T-helper 1 cell treated with Interleukin-12 subunit alpha and Interleukin-12 subunit beta and Interleukin-4 antibody, amounts not matched to agents 30 μg/mL and 1 μg/mL, for 36 hours (primary cell): Measurements from ENCODE around the gene KAT6B.

Experiments
- H3K27ac Mint-ChIP-seq: one replicate; pipeline ENCODE4 v1.8.0; 2021; ENCODE audit warnings: mild to moderate bottlenecking, mixed read lengths
- H3K27me3 Mint-ChIP-seq: one replicate; pipeline ENCODE4 v1.8.0; 2021; ENCODE audit warnings: low read depth, mixed read lengths
- H3K36me3 Mint-ChIP-seq: one replicate; pipeline ENCODE4 v1.8.0; 2021; ENCODE audit warnings: low read depth, mixed read lengths
- H3K4me1 Mint-ChIP-seq: one replicate; pipeline ENCODE4 v1.8.0; 2021; ENCODE audit warnings: low read depth, mixed read lengths
- H3K4me3 Mint-ChIP-seq: one replicate; pipeline ENCODE4 v1.8.0; 2021; ENCODE audit warnings: mild to moderate bottlenecking, moderate library complexity, mixed read lengths
- H3K9me3 Mint-ChIP-seq: one replicate; pipeline ENCODE4 v1.8.0; 2021; ENCODE audit warnings: mixed read lengths

Gene KAT6B

DNA sequence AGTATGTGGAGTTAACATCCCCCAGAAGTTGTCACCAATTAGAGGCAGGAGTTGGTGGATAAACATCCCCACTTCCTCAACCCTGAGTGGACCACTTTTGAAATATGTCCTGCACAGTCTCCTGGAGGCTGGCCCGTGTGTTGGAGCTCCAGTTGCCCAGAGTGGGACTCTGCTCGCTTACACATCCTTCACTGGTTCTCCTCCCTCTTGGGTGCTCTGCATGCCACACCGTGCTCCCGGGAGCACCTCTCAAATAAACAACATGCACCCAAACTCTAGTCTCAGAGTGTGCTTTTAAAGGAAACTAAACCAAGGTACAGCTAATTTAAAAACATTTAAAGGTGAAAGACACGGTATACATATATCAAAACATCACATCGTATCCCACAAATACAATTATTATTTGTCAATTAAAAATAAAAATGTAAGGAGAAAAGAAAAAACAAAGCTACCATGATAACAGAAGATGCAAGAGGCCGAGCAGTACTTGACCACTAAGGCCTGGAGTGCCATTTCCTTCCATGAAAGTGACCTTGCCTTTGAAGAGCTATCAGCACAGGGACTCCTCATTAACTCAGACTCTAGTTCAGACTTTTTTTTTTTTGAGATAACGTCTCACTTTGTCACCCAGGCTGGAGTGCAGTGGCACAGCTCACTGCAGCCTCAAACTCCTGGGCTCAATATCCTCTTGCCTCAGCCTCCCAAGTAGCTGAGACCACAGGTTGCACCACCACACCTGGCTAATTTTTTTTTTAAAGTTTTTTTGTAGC lies 237.2 kb downstream of the KAT6B start:
- no peaks in the 10 kb centered on the region for H3K9me3 Mint-ChIP-seq
- H3K27me3 Mint-ChIP-seq: no peaks in the 10 kb centered on the region

DNA sequence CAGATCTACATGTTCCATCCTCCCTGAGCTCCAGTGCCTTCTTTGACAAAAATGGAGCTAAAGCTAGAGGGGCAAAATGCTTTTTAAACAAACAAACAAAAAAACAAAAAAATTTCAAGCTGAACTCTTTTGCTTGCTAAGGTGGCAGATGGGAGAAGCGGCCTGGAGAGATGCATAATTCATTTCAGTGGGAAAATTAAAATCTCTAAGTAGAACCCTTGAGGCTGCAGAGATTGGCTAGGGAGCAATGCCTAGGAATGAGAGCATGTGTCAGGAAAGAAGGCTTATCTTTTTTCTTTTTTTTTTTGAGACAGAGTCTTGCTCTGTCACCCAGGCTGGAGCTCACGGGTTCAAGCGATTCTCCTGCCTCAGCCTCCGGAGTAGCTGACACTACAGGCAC lies 238.7 kb downstream of the KAT6B start:
- no peaks in the 10 kb centered on the region for H3K4me1 Mint-ChIP-seq
- H3K27ac Mint-ChIP-seq: no peak overlapping the region
- H3K36me3 Mint-ChIP-seq: no peaks in the 10 kb centered on the region
- no peak overlapping the region for H3K4me3 Mint-ChIP-seq
- no peaks in the 10 kb centered on the region for H3K27me3 Mint-ChIP-seq
- no peaks in the 10 kb centered on the region for H3K9me3 Mint-ChIP-seq

More for the DNA sequence above, 237.2 kb downstream of the KAT6B start:
- no peak overlapping the region for H3K4me3 Mint-ChIP-seq
- H3K27ac Mint-ChIP-seq: no peak overlapping the region
- H3K36me3 Mint-ChIP-seq: no peaks in the 10 kb centered on the region
- H3K4me1 Mint-ChIP-seq: no peaks in the 10 kb centered on the region

DNA sequence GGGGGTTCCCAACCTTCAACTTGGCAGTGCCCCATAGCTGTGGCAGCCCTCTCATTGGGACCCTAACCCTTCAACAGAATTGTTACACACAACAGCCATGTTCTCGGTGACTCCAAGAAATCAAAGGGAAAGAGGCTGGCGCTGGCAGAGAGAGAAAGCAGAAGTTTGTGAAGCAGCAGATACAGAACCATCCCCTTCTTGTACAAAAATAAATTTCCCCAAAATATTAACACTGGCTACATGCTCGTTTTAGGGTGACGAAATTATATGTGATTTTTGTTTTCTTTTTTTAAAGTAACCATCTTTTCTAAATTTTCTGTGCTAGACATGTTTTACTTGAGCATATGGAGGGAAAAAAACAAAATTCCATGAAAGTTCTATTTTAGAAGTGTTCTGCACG lies 239.9 kb downstream of the KAT6B start:
- Mint-ChIP-seq H3K36me3 (no peaks in the 10 kb centered on the region), H3K27me3 (no peaks in the 10 kb centered on the region), H3K4me3 (no peak overlapping the region), H3K27ac (no peak overlapping the region), H3K4me1 (no peaks in the 10 kb centered on the region), H3K9me3 (no peaks in the 10 kb centered on the region)

DNA sequence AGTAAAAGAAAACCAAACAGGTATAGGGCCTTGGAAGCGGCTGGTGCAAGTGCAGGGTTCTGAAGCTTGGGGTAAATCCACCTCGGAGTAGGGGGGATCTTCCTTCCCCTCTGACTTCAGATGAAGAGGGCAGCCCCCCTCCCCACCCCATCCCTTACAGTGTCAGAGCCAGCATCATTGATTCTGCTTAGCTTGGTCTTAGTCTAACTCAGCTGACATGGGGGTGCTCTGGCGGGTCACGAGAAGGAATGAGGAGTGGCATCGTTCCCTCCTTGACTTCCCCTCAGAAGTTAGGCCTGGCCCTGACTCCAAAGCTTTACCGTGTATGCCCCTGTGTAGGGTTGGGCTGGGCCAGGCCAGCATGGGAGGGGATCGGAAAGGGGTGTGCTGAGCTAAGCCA lies 240.9 kb downstream of the KAT6B start:
- H3K27ac Mint-ChIP-seq: no peak overlapping the region
- no peaks in the 10 kb centered on the region for H3K4me1 Mint-ChIP-seq
- H3K36me3 Mint-ChIP-seq: no peaks in the 10 kb centered on the region
- no peaks in the 10 kb centered on the region for H3K9me3 Mint-ChIP-seq
- no peaks in the 10 kb centered on the region for H3K27me3 Mint-ChIP-seq
- H3K4me3 Mint-ChIP-seq: no peak overlapping the region

DNA sequence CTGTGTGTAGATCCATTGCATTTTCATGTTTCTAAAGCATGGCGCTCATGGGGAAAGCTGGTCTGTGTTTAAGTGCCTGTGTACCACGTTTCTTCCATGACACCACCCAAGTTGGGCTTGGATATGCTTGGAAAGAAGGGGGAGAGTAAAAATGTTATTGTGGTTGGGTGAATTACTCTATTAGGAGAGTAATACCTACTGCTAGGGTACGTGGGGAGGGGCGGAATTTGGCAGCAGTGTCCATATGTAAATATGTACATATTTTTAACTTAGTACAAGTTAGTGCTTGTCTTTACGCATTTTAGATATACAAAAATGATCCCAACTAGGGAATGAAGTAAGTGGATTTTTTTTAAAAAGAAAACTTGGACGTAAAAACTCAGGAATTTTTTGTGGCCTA lies 242.1 kb downstream of the KAT6B start:
- Mint-ChIP-seq H3K27ac (no peak overlapping the region), H3K4me3 (no peak overlapping the region), H3K9me3 (no peaks in the 10 kb centered on the region), H3K36me3 (no peaks in the 10 kb centered on the region), H3K27me3 (no peaks in the 10 kb centered on the region), H3K4me1 (no peaks in the 10 kb centered on the region)

DNA sequence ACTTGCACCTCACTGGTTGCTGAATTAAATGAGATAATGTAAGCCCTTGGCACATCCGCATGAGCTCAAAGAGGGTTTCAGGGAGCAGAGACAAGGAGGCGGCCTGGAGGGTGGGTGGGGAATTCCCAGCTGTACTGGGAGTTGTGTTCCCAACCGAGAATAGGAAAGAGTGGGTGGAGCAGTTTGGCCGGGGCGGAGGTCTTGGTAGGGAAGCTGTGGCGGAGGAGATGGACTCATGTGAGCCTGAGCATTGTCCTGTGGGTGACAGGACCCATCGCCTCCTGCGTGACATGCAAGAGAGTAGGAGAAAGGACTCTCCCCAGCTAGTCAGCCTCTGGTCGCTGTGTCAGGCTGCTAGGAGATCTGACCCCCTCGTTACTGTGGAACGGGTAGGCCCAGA lies 244.1 kb downstream of the KAT6B start:
- Mint-ChIP-seq H3K27ac (no peak overlapping the region), H3K9me3 (no peaks in the 10 kb centered on the region), H3K27me3 (no peaks in the 10 kb centered on the region), H3K36me3 (no peaks in the 10 kb centered on the region), H3K4me3 (no peak overlapping the region), H3K4me1 (peaks cover 12% of the 10 kb centered on the region)

DNA sequence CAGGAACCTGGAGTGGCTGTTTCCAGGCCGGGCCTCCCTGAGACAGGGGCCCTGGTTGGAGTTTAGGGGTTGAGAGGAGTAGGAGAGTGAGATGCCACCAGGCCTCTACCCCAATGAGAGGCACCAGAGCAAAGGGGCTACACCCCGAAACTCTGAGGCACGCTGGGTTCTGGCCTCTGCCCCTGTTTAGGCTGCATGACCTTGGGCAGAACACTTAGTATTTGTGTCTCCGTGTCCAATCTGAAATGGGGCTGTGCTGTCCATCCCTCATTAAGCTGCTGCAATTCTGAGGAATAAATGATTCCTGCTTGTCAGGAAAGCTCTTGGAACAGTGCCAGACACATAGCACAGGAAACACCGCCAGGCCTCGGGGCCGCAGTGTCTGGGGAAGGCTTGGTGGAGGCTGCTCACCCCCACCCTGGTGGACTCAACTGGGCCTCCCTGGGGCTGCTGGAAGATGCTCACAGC lies 244.6 kb downstream of the KAT6B start:
- H3K4me3 Mint-ChIP-seq: no peak overlapping the region
- H3K4me1 Mint-ChIP-seq: peaks cover 12% of the 10 kb centered on the region
- no peaks in the 10 kb centered on the region for H3K36me3 Mint-ChIP-seq
- H3K27ac Mint-ChIP-seq: no peak overlapping the region
- H3K27me3 Mint-ChIP-seq: no peaks in the 10 kb centered on the region
- no peaks in the 10 kb centered on the region for H3K9me3 Mint-ChIP-seq

DNA sequence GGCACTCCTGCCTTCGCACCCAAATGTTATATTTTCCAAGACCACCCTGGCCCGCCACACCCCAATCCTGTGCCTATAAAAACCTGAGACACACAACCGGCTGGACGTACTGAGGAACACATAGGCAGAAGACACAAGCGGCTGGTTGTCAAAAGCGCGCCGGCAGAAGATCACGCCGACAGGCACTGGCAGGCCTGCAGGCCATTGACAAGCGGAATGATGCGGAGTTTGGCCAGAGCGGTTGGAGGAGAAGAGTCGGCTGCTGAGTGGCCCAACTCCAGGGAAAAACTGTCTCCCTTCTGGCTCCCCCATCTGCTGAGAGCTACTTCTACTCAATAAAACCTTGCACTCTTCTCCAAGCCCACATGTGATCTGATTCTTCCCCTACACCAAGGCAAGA lies 245.4 kb downstream of the KAT6B start:
- H3K27me3 Mint-ChIP-seq: no peaks in the 10 kb centered on the region
- H3K4me3 Mint-ChIP-seq: no peak overlapping the region
- H3K4me1 Mint-ChIP-seq: peaks cover 12% of the 10 kb centered on the region
- no peaks in the 10 kb centered on the region for H3K36me3 Mint-ChIP-seq
- no peaks in the 10 kb centered on the region for H3K9me3 Mint-ChIP-seq
- no peak overlapping the region for H3K27ac Mint-ChIP-seq

DNA sequence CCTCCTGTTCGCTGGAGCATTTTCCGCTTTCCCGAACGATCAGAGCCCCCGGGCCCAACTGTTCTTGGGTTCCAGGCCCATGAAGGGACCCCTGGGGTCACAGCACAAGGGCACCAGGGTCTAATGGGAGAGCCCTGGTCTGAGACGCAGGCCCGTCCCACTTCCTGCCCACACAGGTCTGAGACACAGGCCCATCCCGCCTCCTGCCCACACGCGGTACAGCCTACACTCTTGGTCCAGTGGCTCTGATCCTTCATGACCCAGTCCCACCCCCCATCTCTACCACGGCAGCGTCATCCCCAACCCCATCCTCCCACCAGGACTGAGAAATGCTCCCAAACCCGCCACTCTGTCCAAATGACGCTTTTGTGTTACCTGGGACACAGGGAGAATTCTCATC lies 246.3 kb downstream of the KAT6B start:
- no peaks in the 10 kb centered on the region for H3K36me3 Mint-ChIP-seq
- no peak overlapping the region for H3K4me3 Mint-ChIP-seq
- no peaks in the 10 kb centered on the region for H3K27me3 Mint-ChIP-seq
- H3K9me3 Mint-ChIP-seq: no peaks in the 10 kb centered on the region
- H3K27ac Mint-ChIP-seq: no peak overlapping the region
- H3K4me1 Mint-ChIP-seq: peaks cover 12% of the 10 kb centered on the region

DNA sequence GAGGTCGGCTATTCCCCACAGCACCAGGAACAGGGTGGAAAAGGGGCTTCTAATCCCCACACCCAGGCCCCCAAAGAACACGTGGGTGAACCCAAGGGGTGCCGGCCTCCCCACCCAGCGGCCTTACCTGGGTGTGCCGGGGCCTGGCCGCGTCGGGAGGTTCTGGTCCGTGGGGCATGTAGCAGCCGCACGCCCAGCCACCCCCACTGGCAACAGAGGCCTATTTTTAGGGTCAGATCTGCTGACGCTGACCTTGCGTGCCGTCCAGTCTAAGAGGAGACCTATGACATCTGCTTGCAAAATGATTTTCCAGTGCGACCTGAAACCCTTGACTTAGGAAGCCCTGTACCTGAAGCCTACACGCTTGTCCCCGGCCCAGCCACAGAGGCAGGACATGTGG lies 247.0 kb downstream of the KAT6B start:
- Mint-ChIP-seq H3K4me3 (no peak overlapping the region), H3K4me1 (peaks cover 12% of the 10 kb centered on the region), H3K27me3 (no peaks in the 10 kb centered on the region), H3K36me3 (no peaks in the 10 kb centered on the region), H3K9me3 (no peaks in the 10 kb centered on the region), H3K27ac (no peak overlapping the region)

DNA sequence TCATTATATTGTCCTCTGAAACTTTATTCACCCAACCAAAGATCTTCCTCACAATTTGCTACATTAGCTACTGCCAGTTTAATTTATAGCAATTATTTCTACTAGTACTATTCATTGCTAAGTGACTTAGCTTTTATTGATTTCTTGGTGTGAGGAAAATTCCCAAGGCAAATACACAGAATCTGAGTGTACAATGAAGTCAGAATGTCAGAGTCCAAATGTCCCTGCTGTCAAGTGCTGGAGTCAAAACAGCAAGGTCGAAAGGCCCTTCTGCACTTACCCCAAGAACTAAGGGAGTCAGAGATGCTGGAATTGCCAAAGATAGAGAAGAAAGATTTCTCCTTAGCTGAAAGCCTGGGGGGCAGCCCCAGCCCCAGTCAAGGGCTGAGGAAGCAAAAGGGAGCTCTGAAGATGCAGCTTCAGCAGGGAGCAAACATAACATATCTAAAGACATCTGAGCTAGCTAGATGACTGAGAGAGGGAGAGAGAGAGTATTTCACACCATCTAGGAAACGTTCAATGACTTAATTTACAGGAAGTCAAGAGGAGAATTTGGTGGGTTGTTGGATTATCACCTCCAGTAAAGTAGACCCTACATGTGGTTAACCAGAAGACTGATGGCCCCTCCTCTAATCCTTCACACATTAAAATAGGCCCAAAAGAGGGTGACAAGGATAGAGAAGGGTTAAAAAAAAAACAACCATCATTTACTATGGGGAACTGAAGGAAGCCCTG lies 248.5 kb downstream of the KAT6B start:
- no peak overlapping the region for H3K27ac Mint-ChIP-seq
- no peaks in the 10 kb centered on the region for H3K9me3 Mint-ChIP-seq
- H3K27me3 Mint-ChIP-seq: no peaks in the 10 kb centered on the region
- H3K36me3 Mint-ChIP-seq: no peaks in the 10 kb centered on the region
- no peak overlapping the region for H3K4me3 Mint-ChIP-seq
- H3K4me1 Mint-ChIP-seq: peaks cover 12% of the 10 kb centered on the region

DNA sequence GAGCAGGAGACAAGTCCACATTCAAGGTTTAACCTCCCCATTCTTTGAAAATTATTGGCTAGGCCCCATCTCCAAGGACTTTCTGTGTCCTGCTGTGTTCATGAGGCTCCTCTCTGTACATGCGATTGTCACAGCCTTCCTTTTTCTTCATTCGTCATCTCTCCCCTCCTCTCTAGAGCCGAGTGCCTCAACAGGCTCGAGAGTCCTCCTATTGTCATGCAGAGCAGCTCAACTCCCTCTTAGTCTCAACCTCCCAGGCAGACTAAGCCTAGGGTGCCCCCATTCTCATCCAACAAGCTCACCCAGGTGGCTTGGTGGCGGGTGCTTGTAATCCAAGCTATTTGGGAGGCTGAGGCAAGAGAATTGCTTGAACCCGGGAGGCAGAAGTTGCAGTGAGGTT lies 249.9 kb downstream of the KAT6B start:
- peaks cover 12% of the 10 kb centered on the region for H3K4me1 Mint-ChIP-seq
- no peak overlapping the region for H3K4me3 Mint-ChIP-seq
- no peaks in the 10 kb centered on the region for H3K36me3 Mint-ChIP-seq
- H3K27me3 Mint-ChIP-seq: no peaks in the 10 kb centered on the region
- no peak overlapping the region for H3K27ac Mint-ChIP-seq
- H3K9me3 Mint-ChIP-seq: peaks cover 4% of the 10 kb centered on the region

DNA sequence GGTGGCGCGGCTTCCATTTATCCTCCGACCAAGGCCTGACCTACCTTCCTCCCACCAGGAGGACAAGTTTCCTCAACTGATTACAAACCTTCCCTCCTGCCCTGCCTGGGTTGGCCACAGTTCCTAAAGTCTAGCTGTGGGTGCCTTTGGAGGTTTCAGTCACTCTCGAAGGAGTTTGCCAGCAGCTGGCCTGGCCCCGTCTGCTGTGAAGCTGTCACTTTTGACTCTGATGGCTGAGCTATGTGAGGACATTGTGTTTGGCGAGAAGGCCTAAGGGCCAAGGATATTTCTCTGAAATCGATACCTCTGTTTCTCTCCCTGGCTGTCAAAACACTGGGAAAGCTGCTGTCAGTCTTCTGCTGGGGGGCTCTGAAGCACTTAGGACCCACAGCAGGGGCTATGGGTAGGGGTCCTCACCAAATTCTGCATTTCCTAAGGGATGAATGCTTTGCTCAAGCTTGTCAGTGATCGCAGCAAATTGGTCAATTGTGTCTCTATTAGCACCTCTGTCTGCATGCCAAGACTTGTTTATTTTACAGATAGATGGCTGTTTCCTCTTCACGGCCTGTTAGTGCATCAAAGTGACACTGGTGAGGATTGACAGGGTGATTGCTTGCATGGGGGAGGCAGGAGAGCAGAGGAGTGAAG lies 253.2 kb downstream of the KAT6B start:
- no peaks in the 10 kb centered on the region for H3K27me3 Mint-ChIP-seq
- no peak overlapping the region for H3K4me3 Mint-ChIP-seq
- H3K36me3 Mint-ChIP-seq: no peaks in the 10 kb centered on the region
- peaks cover 9% of the 10 kb centered on the region for H3K4me1 Mint-ChIP-seq
- no peak overlapping the region for H3K27ac Mint-ChIP-seq
- peaks cover 8% of the 10 kb centered on the region for H3K9me3 Mint-ChIP-seq

DNA sequence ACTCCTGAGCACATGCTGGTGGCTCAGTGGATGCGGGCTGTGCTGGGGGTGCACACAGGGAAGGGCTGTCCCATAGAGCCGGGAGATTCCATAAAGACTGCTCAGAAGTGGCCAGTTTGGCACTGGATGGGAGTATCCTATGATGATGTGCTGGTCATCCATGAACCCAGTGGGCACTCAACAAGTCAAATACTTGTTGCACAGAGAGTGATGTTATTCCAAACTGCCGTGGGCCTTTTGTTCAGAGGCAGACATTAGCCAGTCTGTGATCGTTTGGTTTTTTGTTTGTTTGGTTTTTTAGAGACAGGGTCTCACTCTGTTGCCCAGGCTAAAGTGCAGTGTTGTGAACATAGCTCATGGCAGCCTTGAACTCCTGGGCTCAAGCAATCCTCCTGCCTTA lies 254.2 kb downstream of the KAT6B start:
- Mint-ChIP-seq H3K4me1 (no peaks in the 10 kb centered on the region), H3K4me3 (no peak overlapping the region), H3K9me3 (peaks cover 8% of the 10 kb centered on the region), H3K27me3 (no peaks in the 10 kb centered on the region), H3K36me3 (no peaks in the 10 kb centered on the region), H3K27ac (no peak overlapping the region)

DNA sequence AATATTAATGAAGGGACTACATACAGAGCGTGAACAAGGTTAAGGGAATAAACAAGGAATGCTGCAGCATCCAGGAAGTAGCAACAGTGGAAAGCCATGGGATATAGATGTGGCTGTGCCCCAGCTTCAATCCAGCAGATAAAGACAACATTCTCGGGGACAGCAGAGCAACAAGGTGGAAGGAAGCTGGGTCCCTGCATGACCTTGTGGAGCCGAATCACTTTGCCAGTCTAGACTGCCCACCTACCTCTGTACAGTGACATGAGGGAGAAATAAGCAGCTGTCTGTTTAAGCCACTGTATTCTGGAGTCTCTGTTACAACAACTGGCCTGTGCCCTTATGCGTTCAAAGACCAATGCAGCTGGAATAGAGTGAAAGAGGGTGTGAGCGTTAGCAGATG lies 255.0 kb downstream of the KAT6B start:
- Mint-ChIP-seq H3K4me1 (no peaks in the 10 kb centered on the region), H3K36me3 (no peaks in the 10 kb centered on the region), H3K4me3 (no peak overlapping the region), H3K9me3 (peaks cover 8% of the 10 kb centered on the region), H3K27me3 (no peaks in the 10 kb centered on the region), H3K27ac (no peak overlapping the region)
